ENCODE data around the gene LY6G5B. TPM values are rescaled to one million over a fixed set of nuclear protein-coding genes. Genes with fewer than 3 reads are reported as not detected.

LY6G5B gene
- total and polyA plus RNA-seq, 2 donors (not counting 3 experiments of a cell fraction or from before 2014, with no cell fraction given) = 15.4 to 25.0 TPM

GRCh38 chr6:31681135-31681671 lies 11.4 kb downstream of the LY6G5B start:
- no peaks in the 10 kb centered on the region for H3K9me3 ChIP-seq (replicated peaks; ENCODE audit: control insufficient read depth, insufficient read depth, low read length)
- BruUV-seq (replicated peaks) = TSS peak; percentile 57
- H3K9me1 ChIP-seq (replicated peaks; ENCODE audit: control insufficient read depth, extremely low read depth, insufficient read depth, low read length) = no peaks in the 10 kb centered on the region
- peak overlapping the region; percentile 30 for H3K9ac ChIP-seq (replicated peaks; ENCODE audit: extremely low read depth, insufficient read depth, low read length)
- ChIA-PET CTCF (interaction anchor here (0.6 to 3.5 kb wide), 15 partner anchors 8 to 271 kb away, joined by 3 to 44 read pairs (median 6); partner anchors contain the start of genes ABHD16A, DDAH2, HSPA1B and MSH5), POLR2A (interaction anchor here (0.6 kb wide), 1 partner anchor 56 kb away, joined by 3 read pairs; no protein-coding TSS in a partner anchor)
- peaks cover 8% of the 10 kb centered on the region for H3K4me1 ChIP-seq (ENCODE audit: control insufficient read depth, extremely low read depth, insufficient read depth, low read length)
- dilution Hi-C loops (cut with MboI; ENCODE audit: extremely low pct_ligation_motif_present, low sequenced_read_pairs) = no loop called here
- H3K79me2 ChIP-seq (ENCODE audit: control insufficient read depth, insufficient read depth, low read length) = no peaks in the 10 kb centered on the region
- H3K36me3 ChIP-seq (ENCODE audit: control insufficient read depth in 2 of 2, extremely low read depth in 1 of 2, insufficient read depth in 2 of 2, low read length in 2 of 2) = peaks cover 0 to under 1% of the 10 kb centered on the region in 2 experiments
- peak overlapping the region; percentile 18 to 59 (median 47) for H3K4me3 ChIP-seq (replicated peaks in 1 of 3; ENCODE audit: insufficient read depth in 1 of 3, low read depth in 1 of 3, low read length in 3 of 3)
- H3K27ac ChIP-seq (ENCODE audit: insufficient read depth, low read depth, low read length) = peak overlapping the region; percentile 18
- FAIRE-seq (no peak), DNase-seq (ENCODE audit: low read depth, low spot score) (peak; percentile 26)
- H3K27me3 ChIP-seq (ENCODE audit: control insufficient read depth in 2 of 2, insufficient read depth in 2 of 2, low read length in 2 of 2) = no peaks in the 10 kb centered on the region
- peak overlapping the region; percentile 65 for H3K4me2 ChIP-seq (ENCODE audit: insufficient read depth, low read length)
- intact Hi-C loops (cut with micrococcal nuclease) = loop anchor here (1.0 to 2.0 kb wide), 3 partner anchors 14 to 208 kb away; partner anchors contain the start of genes ABHD16A and CSNK2B
- TF ChIP-seq FOS (IDR thresholded peaks at IDR 0.05; ENCODE audit: borderline replicate concordance, insufficient read depth, low read length) (no peak), EZH2 (IDR thresholded peaks at IDR 0.05; ENCODE audit: borderline replicate concordance, low read depth, low read length, severe bottlenecking) (no peak), CTCF (IDR thresholded peaks at IDR 0.05; ENCODE audit: extremely low read depth in 1 of 2, insufficient read depth in 1 of 2, low read depth in 1 of 2, low read length in 2 of 2) (peak in 1 of 2 donors; percentile 31), JUN (IDR thresholded peaks at IDR 0.05; ENCODE audit: borderline replicate concordance, insufficient read depth, insufficient read length, low read depth) (no peak), POLR2A (IDR thresholded peaks at IDR 0.05; ENCODE audit: low read depth, low read length) (peak; percentile 68), MYC (IDR thresholded peaks at IDR 0.05; ENCODE audit: low read depth, low read length) (no peak), POLR2AphosphoS5 (IDR thresholded peaks at IDR 0.05; ENCODE audit: insufficient read depth, low read depth, low read length) (peak; percentile 54), GATA2 (IDR thresholded peaks at IDR 0.05; ENCODE audit: insufficient read depth, insufficient read length, low read depth, low read length) (no peak)
- TF ChIP-seq, protein P1, sequence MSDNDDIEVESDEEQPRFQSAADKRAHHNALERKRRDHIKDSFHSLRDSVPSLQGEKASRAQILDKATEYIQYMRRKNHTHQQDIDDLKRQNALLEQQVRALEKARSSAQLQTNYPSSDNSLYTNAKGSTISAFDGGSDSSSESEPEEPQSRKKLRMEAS (IDR thresholded peaks at IDR 0.05; ENCODE audit: insufficient read depth, insufficient read length) = no peak
- H2AFZ ChIP-seq (ENCODE audit: low read depth, low read length) = peak overlapping the region; percentile 94
- no peaks in the 10 kb centered on the region for H4K20me1 ChIP-seq (replicated peaks; ENCODE audit: control insufficient read depth, extremely low read depth, insufficient read depth, low read length)
